Neural progenitor cell (in vitro differentiated cells): ENCODE measurements around the gene ZBTB7B. TPM values are rescaled to one million over a fixed set of nuclear protein-coding genes. Genes with fewer than 3 reads are reported as not detected.

ENCODE experiments used
- DNase-seq: peaks from one replicate; pipeline ENCODE4 v3.0.0-alpha.2; 2016; ENCODE audit warnings: low spot score
- H2AFZ ChIP-seq: fragments of 200-600 bp; sonication (generic); replicated peaks from 2 replicates; pipeline ENCODE4 v1.6.1; 2016; ENCODE audit warnings: antibody characterized with exemption
- H3F3A ChIP-seq: fragments of 200-600 bp; sonication (generic); 2 replicates; pipeline ENCODE4 v1.6.1; 2016; ENCODE audit warnings: antibody characterized with exemption, low read depth
- H3K27ac ChIP-seq: fragments of 200-600 bp; sonication (generic); 2 replicates; pipeline ENCODE4 v1.5.1; 2016; ENCODE audit warnings: mild to moderate bottlenecking
- H3K27me3 ChIP-seq: fragments of 200-600 bp; sonication (generic); 2 replicates; pipeline ENCODE4 v1.6.1; 2016; ENCODE audit warnings: mild to moderate bottlenecking, moderate library complexity
- H3K36me3 ChIP-seq: fragments of 200-600 bp; sonication (generic); 2 replicates; pipeline ENCODE4 v1.5.1; 2016
- H3K4me1 ChIP-seq: fragments of 200-600 bp; sonication (generic); 2 replicates; pipeline ENCODE4 v1.6.1; 2016; ENCODE audit warnings: mixed run types
- H3K4me2 ChIP-seq: fragments of 200-600 bp; sonication (generic); 2 replicates; pipeline ENCODE4 v1.6.1; 2016
- H3K4me3 ChIP-seq: fragments of 200-600 bp; sonication (generic); 2 replicates; pipeline ENCODE4 v1.5.1; 2016
- H3K79me2 ChIP-seq: fragments of 200-600 bp; sonication (generic); 2 replicates; pipeline ENCODE4 v1.6.1; 2016; ENCODE audit warnings: low read depth
- H3K9ac ChIP-seq: fragments of 200-600 bp; sonication (generic); 2 replicates; pipeline ENCODE4 v1.6.1; 2016
- H3K9me3 ChIP-seq: fragments of 200-600 bp; sonication (generic); 2 replicates; pipeline ENCODE4 v1.5.1; 2016; ENCODE audit warnings: low read depth
- H4K20me1 ChIP-seq: fragments of 200-600 bp; sonication (generic); 2 replicates; pipeline ENCODE4 v1.6.1; 2016; ENCODE audit warnings: low read depth
- H3K27ac Mint-ChIP-seq: 3 replicates; pipeline ENCODE4 v1.8.0; 2021; ENCODE audit warnings: mixed read lengths
- H3K27me3 Mint-ChIP-seq: 2 replicates; pipeline ENCODE4 v1.8.0; 2022; ENCODE audit warnings: low read depth, mild to moderate bottlenecking, inconsistent platforms, moderate library complexity, mixed read lengths; ENCODE audit not compliant: insufficient read depth
- H3K36me3 Mint-ChIP-seq: 3 replicates; pipeline ENCODE4 v1.8.0; 2021; ENCODE audit warnings: mixed read lengths
- H3K4me1 Mint-ChIP-seq: 3 replicates; pipeline ENCODE4 v1.8.0; 2021; ENCODE audit warnings: mixed read lengths
- H3K4me3 Mint-ChIP-seq: 3 replicates; pipeline ENCODE4 v1.8.0; 2021; ENCODE audit warnings: mild to moderate bottlenecking, moderate library complexity, mixed read lengths
- H3K9me3 Mint-ChIP-seq: 3 replicates; pipeline ENCODE4 v1.8.0; 2020; ENCODE audit warnings: mixed read lengths
- CTCF ChIP-seq: fragments of 200-600 bp; sonication (generic); IDR thresholded peaks from 2 replicates; pipeline ENCODE4 v1.5.1; 2017; ENCODE audit warnings: antibody characterized with exemption, mild to moderate bottlenecking
- EZH2 ChIP-seq: fragments of 200-600 bp; sonication (generic); IDR thresholded peaks from 2 replicates; pipeline ENCODE4 v1.6.1; 2017; ENCODE audit warnings: antibody characterized with exemption, mild to moderate bottlenecking, moderate library complexity
- EZH2phosphoT487 ChIP-seq: fragments of 200-600 bp; sonication (generic); IDR thresholded peaks from 2 replicates; pipeline ENCODE4 v1.6.1; 2017; ENCODE audit warnings: antibody characterized with exemption
- total RNA-seq: library from RNA; depleted of rRNA; stranded (reverse); fragments of >200 nt; gene quantifications from 2 replicates; pipeline ENCODE4 v1.2.3, GENCODE V29; 2015; ENCODE audit warnings: low replicate concordance

The ZBTB7B gene
- total RNA-seq, 1 donor from 2014 or later, result 4.7 TPM

DNA sequence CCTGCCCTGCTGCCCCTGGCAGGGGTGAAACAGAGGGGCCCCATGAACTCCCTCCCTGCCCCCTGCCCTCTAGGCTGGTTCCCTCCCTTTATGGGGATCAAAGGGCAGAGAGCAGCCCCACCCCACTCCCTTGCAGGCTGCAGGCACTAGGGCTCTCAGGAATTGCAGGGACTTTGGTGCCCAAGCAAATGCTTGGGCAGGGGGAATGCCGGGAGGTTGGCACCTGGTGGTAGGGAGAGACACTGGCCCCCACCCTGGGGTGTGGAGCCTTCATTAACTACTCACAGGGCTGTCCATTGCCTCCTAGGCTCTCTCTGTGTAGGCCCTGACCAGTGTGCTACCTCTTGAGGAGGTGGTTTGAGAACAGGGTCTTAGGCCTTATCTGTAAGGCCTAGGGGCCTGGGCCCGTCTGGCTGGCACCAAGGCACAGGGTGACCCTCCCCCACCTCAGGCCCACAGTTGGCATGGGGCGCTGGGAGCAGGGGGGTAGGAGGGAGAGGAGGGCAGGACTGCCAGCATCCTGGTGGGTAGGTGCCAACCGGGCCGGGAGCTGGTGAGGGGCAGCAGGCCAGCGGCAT lies 4.7 kb downstream of the ZBTB7B start:
- Mint-ChIP-seq H3K27me3 (peaks cover 5% of the 10 kb centered on the region), H3K4me3 (no peak overlapping the region), H3K36me3 (no peaks in the 10 kb centered on the region), H3K9me3 (peaks cover 2% of the 10 kb centered on the region), H3K27ac (no peak overlapping the region), H3K4me1 (peaks cover 23% of the 10 kb centered on the region)
- no peak overlapping the region for H3K9ac ChIP-seq
- no peak overlapping the region for H3K27ac ChIP-seq
- H3K27me3 ChIP-seq, result no peaks in the 10 kb centered on the region
- H3F3A ChIP-seq, result peaks cover 19% of the 10 kb centered on the region
- H3K36me3 ChIP-seq, result no peaks in the 10 kb centered on the region
- H3K9me3 ChIP-seq, result no peaks in the 10 kb centered on the region
- H3K4me2 ChIP-seq, result no peak overlapping the region
- peaks cover 42% of the 10 kb centered on the region for H3K4me1 ChIP-seq
- no peaks in the 10 kb centered on the region for H4K20me1 ChIP-seq
- no peak for DNase-seq
- H3K79me2 ChIP-seq, result peaks cover 42% of the 10 kb centered on the region
- H3K4me3 ChIP-seq, result no peak overlapping the region
- no peak for TF ChIP-seq CTCF
- TF ChIP-seq EZH2phosphoT487, result no peak
- TF ChIP-seq EZH2, result no peak
- H2AFZ ChIP-seq, result no peak overlapping the region

GRCh38 chr1:155008015-155008941 lies 5.7 kb downstream of the ZBTB7B start:
- peaks cover 47% of the 10 kb centered on the region for H3K4me1 ChIP-seq
- Mint-ChIP-seq H3K27ac (no peak overlapping the region), H3K27me3 (peaks cover 2% of the 10 kb centered on the region), H3K4me3 (no peak overlapping the region), H3K36me3 (no peaks in the 10 kb centered on the region), H3K9me3 (peaks cover 2% of the 10 kb centered on the region), H3K4me1 (peaks cover 32% of the 10 kb centered on the region)
- DNase-seq, result no peak
- H3K79me2 ChIP-seq, result peaks cover 45% of the 10 kb centered on the region
- H3K9ac ChIP-seq, result no peak overlapping the region
- no peaks in the 10 kb centered on the region for H4K20me1 ChIP-seq
- H3K4me3 ChIP-seq, result no peak overlapping the region
- H3K9me3 ChIP-seq, result no peaks in the 10 kb centered on the region
- TF ChIP-seq EZH2, result no peak
- no peak for TF ChIP-seq EZH2phosphoT487
- no peak for TF ChIP-seq CTCF
- H3K27ac ChIP-seq, result no peak overlapping the region
- H3K27me3 ChIP-seq, result no peaks in the 10 kb centered on the region
- peaks cover 22% of the 10 kb centered on the region for H3F3A ChIP-seq
- H2AFZ ChIP-seq, result no peak overlapping the region
- H3K4me2 ChIP-seq, result peak overlapping the region; percentile 65
- H3K36me3 ChIP-seq, result no peaks in the 10 kb centered on the region

GRCh38 chr1:155009221-155009711 lies 6.7 kb downstream of the ZBTB7B start:
- Histone ChIP-seq H2AFZ (no peak overlapping the region), H3K9me3 (no peaks in the 10 kb centered on the region), H3K79me2 (peaks cover 37% of the 10 kb centered on the region), H3K27ac (no peak overlapping the region), H3K4me3 (no peak overlapping the region), H3K9ac (no peak overlapping the region), H3K4me1 (peaks cover 40% of the 10 kb centered on the region), H4K20me1 (no peaks in the 10 kb centered on the region), H3K36me3 (no peaks in the 10 kb centered on the region), H3K4me2 (peak overlapping the region; percentile 65), H3K27me3 (no peaks in the 10 kb centered on the region), H3F3A (peaks cover 21% of the 10 kb centered on the region)
- Mint-ChIP-seq H3K9me3 (peaks cover 2% of the 10 kb centered on the region), H3K4me3 (no peak overlapping the region), H3K4me1 (peaks cover 25% of the 10 kb centered on the region), H3K36me3 (no peaks in the 10 kb centered on the region), H3K27me3 (peaks cover 2% of the 10 kb centered on the region), H3K27ac (no peak overlapping the region)
- DNase-seq, result no peak
- TF ChIP-seq EZH2 (no peak), CTCF (no peak), EZH2phosphoT487 (no peak)
